DMS53 treated with DMSO at 0.1 percent for 48 hours (cell line): Measurements from ENCODE around the gene ASTL.
"Not testable (repeated sequence)": the region's sequence is repeated elsewhere in the genome, so short reads cannot be mapped to it uniquely, and the experiment has no call there.

Experiments
- DNase-seq: peaks from one replicate; lab custom pipeline; 2025; ENCODE audit not compliant: unreplicated experiment; lab: John Stamatoyannopoulos, UW

ASTL gene

GRCh38 chr2:96138179-96139145 is at the start of gene ASTL:
Gene ASTL, minus strand, starts transcription at chr2:96138502. Its CDS starts 66 bp downstream, at chr2:96138436.
- DNase-seq: peak; percentile 77

GRCh38 chr2:96186562-96186961 is 48.3 kb upstream of the ASTL start:
- no peak for DNase-seq

DNA sequence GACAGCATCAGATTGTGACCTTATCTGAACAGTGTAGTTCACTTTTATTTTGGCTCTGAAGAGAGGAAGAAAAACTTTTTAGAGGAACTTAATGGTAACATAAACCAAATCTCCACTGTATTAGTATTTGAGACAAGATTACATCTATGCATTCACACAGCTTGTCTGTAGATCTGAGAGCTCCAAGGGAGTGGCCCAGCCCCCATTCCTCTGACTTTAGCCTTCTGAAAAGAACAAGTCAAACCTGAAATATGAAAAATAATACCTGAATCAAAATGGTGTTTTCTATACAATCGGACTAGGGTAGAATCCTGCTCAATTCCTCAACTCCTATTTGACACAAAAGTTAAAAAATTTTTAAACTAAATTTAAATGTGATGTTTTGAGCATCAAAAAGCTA is 47.2 kb upstream of the ASTL start:
- DNase-seq: no peak

GRCh38 chr2:96184989-96185388 is 46.7 kb upstream of the ASTL start:
- no peak for DNase-seq

DNA sequence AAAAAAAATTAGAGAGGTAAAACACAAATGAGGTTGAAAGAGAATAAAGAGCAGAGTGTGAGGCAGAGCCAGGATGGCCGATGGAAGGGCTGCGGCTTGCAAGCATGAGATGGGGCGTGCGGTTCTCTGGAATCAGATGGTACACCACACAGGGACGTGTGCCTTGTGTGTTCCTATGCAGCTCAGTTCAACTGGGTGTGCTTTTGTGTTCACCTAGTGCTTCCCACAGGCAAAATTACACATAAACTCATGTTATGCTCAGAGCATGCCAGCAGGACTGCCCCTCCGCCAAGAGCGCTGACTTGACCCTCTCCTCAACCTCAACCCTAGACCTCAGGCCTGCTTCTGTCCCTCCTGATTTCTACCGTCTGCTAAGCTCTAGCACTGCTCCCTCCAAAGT is 45.9 kb upstream of the ASTL start:
- DNase-seq: no peak

DNA sequence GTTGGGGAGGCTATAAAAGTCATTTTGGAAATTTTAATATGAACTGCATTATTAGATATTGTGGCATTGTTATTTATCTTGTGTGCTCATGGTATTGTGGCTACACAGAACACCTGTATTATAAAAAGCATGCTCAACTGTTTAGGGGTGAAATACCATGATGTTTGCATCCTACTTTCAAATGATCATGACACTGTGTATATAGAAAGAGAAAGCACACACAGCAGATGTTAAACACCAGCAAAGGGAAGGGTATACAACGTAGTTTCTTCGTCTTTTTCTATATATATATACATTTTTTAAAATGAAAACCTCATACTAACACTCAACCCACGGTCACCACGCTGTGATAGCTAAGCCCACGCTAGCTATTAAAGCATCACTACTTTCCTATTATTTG is 43.2 kb upstream of the ASTL start:
- DNase-seq: no peak

- no peak for DNase-seq
These were observed 42.2 kb upstream of the ASTL start for GRCh38 chr2:96180521-96180920.

DNA sequence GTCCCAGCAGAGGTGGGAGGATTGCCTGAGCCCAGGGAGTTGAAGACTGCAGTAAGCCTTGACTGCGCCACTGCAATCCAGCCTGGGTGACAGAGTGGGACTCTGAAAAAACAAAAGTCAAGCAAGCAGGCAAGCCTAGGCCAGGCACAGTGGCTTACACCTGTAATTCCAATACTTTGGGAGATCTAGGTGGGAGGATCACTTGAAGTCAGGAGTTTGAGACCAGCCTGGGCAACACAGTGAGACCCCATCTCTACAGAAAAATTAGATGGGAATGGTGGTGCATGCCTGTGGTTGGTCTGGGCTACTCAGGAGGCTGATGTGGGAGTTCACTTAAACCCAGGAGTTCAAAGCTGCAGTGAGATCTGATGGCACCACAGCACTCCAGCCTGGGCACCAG is 41.7 kb upstream of the ASTL start:
- DNase-seq: no peak

GRCh38 chr2:96176661-96177060 is 38.4 kb upstream of the ASTL start:
- DNase-seq: no peak

GRCh38 chr2:96175951-96176350 is 37.6 kb upstream of the ASTL start:
- DNase-seq: no peak

- peak; percentile 93 for DNase-seq
These were observed 36.2 kb upstream of the ASTL start for GRCh38 chr2:96174251-96175144.

GRCh38 chr2:96171831-96172230 is 33.5 kb upstream of the ASTL start:
- no peak for DNase-seq

- no peak for DNase-seq
These were observed 32.3 kb upstream of the ASTL start for GRCh38 chr2:96170626-96171025.

- DNase-seq: no peak
These were observed 31.7 kb upstream of the ASTL start for GRCh38 chr2:96169868-96170507.

GRCh38 chr2:96167407-96168013 is 29.2 kb upstream of the ASTL start:
- no peak for DNase-seq

GRCh38 chr2:96164459-96165184 is 26.3 kb upstream of the ASTL start:
- no peak for DNase-seq

DNA sequence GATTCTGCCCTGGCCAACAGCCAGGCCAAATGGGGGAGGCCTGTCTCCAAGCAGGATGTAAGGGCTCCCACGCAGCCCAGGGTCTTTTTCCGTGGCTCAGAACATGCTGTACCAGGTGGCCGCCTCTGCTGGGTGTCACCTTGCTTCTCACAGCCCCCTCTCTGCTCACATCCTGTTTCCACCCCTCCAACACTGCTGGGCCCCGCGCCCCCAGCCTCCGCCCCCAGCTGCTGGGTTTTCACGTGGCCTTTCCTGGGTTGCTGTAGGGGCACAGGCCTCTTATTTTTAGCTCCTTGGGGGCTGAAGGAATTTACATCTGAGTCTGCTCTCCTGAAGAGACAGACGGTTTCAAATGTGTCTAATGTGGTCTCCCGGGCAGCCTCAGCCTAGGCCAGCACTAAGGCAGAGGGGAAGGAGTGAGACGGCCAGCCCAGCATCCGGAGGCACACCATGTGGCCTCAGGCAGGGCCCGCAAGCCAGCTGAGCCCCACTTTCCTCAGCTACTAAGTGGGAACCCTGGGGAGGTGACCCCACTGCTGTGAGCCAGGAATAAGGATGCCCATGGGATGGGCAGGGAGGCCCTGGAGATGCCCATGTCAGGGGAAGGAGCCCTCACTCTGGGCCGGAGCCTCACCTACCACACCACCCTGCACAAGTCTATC is 25.6 kb upstream of the ASTL start:
- no peak for DNase-seq

DNA sequence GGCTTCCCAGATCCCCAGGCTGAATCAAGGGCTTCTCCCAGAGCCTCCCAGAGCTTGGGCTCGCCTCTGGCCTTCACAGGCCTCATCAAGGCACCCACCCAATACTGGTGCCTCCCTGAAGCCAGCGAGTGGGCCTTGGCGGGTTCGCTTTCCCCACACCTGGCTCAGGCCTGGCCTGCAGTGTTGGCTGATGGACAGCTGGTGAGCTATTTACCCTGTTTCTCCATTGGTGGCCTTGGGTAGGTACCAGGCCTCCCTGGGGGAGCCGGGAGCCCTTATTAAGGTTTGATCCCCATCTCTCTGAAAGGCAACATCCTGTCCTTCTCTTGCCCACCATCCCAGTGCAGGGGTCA is 25.1 kb upstream of the ASTL start:
- no peak for DNase-seq

- DNase-seq: no peak
These were observed 23.6 kb upstream of the ASTL start for GRCh38 chr2:96161898-96162297.

DNA sequence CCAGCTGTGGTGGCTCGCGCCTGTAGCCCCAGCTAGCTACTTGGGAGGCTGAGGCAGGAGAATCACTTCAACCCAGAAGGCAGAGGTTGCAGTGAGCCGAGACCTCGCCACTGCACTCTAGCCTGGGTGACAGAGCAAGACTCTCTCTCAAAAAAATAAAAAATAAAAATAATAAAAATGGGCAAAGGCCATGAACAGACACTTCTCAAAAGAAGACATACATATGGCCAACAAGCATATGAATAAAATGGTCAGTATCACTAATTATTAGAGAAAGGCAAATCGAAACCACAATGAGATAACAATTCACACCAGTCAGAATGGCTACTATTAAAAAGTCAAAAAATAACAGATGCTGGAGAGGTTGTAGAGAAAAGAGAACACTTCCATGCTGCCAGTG is 22.1 kb upstream of the ASTL start:
- DNase-seq: not testable (repeated sequence)
